ENCODE results near the gene CUEDC1.

DNA sequence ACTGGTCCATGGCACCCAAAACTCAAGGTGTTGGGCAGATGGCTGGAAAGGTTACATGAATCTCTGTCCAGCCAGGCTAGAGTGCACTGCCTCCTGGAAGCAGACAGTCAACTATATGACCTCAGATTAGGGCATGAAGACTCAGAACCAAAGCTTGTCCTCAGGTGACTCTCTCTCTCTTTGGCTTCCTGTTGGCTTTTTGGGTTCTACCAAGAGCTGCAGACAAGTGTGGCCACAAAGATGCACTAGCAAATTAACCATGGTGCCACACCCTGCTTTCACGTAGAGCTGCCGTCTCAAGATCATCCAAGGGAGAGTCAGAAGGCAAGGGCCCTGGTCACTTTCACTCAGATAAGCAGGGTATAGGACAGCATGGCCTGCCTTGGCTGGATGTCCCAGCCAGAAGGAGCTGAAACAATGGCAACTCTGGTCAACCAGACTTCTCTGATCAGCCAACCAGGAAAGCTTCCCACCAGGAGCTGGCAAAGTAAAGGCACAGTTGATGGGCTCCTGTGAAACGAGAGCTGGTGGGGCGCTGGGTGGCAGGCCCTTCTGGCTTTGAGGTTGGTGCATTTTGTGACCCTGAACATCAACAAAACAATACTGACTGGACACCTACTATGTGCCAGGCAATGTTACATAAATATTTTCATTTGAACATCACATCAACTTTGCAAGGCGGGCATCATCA lies 31.9 kb downstream of the CUEDC1 start:
- TF ChIP-seq, protein P1, sequence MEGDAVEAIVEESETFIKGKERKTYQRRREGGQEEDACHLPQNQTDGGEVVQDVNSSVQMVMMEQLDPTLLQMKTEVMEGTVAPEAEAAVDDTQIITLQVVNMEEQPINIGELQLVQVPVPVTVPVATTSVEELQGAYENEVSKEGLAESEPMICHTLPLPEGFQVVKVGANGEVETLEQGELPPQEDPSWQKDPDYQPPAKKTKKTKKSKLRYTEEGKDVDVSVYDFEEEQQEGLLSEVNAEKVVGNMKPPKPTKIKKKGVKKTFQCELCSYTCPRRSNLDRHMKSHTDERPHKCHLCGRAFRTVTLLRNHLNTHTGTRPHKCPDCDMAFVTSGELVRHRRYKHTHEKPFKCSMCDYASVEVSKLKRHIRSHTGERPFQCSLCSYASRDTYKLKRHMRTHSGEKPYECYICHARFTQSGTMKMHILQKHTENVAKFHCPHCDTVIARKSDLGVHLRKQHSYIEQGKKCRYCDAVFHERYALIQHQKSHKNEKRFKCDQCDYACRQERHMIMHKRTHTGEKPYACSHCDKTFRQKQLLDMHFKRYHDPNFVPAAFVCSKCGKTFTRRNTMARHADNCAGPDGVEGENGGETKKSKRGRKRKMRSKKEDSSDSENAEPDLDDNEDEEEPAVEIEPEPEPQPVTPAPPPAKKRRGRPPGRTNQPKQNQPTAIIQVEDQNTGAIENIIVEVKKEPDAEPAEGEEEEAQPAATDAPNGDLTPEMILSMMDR (IDR thresholded peaks at IDR 0.05): no peak
- no peak for TF ChIP-seq POLR2A (IDR thresholded peaks at IDR 0.05)
